ENCODE data around the gene SLC2A11. TPM values are rescaled to one million over a fixed set of nuclear protein-coding genes. Genes with fewer than 3 reads are reported as not detected.
A peak's percentile ranks its signal among the peaks of the same experiment; 100 is the strongest.

The SLC2A11 gene
- total and polyA plus RNA-seq, 12 donors = 11.3 to 35.3 (median 20.8) TPM

GRCh38 chr22:23837911-23838680 is 19.6 kb upstream of the SLC2A11 start:
- TF ChIP-seq, protein P1, sequence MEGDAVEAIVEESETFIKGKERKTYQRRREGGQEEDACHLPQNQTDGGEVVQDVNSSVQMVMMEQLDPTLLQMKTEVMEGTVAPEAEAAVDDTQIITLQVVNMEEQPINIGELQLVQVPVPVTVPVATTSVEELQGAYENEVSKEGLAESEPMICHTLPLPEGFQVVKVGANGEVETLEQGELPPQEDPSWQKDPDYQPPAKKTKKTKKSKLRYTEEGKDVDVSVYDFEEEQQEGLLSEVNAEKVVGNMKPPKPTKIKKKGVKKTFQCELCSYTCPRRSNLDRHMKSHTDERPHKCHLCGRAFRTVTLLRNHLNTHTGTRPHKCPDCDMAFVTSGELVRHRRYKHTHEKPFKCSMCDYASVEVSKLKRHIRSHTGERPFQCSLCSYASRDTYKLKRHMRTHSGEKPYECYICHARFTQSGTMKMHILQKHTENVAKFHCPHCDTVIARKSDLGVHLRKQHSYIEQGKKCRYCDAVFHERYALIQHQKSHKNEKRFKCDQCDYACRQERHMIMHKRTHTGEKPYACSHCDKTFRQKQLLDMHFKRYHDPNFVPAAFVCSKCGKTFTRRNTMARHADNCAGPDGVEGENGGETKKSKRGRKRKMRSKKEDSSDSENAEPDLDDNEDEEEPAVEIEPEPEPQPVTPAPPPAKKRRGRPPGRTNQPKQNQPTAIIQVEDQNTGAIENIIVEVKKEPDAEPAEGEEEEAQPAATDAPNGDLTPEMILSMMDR (IDR thresholded peaks at IDR 0.05) = no peak
- TF ChIP-seq POLR2A (IDR thresholded peaks at IDR 0.05) = no peak
- intact Hi-C loops (cut with DNase I) = no loop called here
- 36 to 59% (median 41%) methylated on average over 28 to 41 of the region's 41 CpGs for WGBS, 4 donors
- H3K36me3 ChIP-seq (replicated peaks in 1 of 2) = peaks cover 0 to 24% of the 10 kb centered on the region in 2 donors
- DNase-seq = no peak
- no peaks in the 10 kb centered on the region for H3K27me3 ChIP-seq
- H3K9me3 ChIP-seq (replicated peaks in 1 of 3) = no peaks in the 10 kb centered on the region
- H3K4me1 ChIP-seq (replicated peaks in 1 of 2) = peaks cover 6 to 15% of the 10 kb centered on the region in 2 donors
- H3K27ac ChIP-seq = no peak overlapping the region
- peak overlapping the region in 1 of 4 donors; percentile 36 for H3K4me3 ChIP-seq

DNA sequence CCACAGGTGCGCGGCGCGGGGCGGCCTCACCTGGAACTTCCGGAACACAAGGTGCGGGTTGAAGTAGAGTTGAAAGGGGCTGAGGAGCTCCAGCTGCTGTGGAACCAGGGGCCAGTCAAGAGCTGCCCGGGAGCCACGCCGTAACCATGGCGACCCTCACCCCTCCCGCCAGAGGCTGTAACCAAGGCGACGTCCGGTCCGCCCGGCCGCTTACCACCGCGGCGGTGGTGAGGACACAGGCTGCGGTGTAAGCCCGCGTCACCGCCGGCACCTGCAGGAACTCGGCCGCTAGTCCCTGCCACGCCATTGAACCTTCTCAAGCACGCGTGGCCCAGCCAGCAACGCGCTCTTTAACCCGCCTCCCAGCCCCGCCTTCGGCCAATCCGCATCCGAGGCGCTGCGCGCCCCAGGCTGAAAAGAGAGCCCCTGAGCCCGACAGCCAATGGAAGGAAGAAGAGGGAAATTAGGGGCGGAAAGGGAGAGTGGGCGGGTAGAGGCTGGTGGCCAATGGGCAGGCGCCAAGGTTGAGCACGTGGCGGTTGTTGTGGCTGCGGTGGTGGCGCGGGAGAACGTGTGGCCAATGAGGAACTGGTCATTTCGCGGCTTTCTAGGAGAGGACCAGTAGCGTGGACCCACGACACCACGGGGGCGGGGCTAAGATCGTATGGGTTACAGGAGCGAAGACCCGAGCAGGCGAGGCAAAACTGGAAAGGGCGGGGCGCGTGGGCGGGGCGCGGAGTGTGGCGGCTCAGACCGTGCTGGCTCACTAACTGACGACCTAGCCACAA is 18.8 kb upstream of the SLC2A11 start, which contains the start of gene DERL3:
Gene DERL3, minus strand, starts transcription at position 326 of the 788 bp plus-strand sequence. Its CDS starts 19 bp downstream, at position 307.
- 0 to 4% (median 1%) methylated on average over 14 to 70 of the region's 70 CpGs for WGBS, 4 donors
- no peak for TF ChIP-seq POLR2A (IDR thresholded peaks at IDR 0.05)
- TF ChIP-seq, protein P1 (IDR thresholded peaks at IDR 0.05) = no peak
- H3K27ac ChIP-seq = no peak within 1 kb of the TSS
- peaks cover 0 to 16% of the 10 kb centered on the region in 2 donors for H3K36me3 ChIP-seq (replicated peaks in 1 of 2)
- no peaks in the 10 kb centered on the region for H3K27me3 ChIP-seq
- intact Hi-C loops (cut with DNase I) = no loop called here
- no peaks in the 10 kb centered on the region for H3K9me3 ChIP-seq (replicated peaks in 1 of 3)
- H3K4me1 ChIP-seq (replicated peaks in 1 of 2) = peaks cover 6 to 15% of the 10 kb centered on the region in 2 donors
- peak; percentile 97 to 100 (median 99) for DNase-seq
- peak within 1 kb of the TSS in 1 of 4 donors; percentile 36 for H3K4me3 ChIP-seq

DNA sequence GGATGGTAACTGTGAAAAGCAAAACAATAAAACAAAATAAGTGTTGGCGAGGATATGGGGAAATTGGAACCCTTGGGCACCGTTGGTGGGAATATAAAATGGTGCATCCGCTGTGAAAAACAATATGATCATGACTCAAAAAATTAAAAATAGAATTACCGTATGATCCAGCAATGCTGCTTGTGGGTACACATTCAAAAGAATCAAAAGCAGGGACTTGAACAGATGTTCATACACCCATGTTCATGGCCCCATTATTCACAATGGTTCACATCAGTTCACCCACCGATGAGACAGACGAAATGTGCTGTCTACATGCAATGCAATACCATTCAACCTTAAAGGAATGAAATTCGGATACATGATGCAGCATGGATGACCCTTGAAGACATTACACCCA is 17.6 kb upstream of the SLC2A11 start:
- H3K4me3 ChIP-seq = no peak overlapping the region
- no peaks in the 10 kb centered on the region for H3K9me3 ChIP-seq (replicated peaks in 1 of 3)
- 82 to 84% (median 82%) methylated on average over 7 of the region's 7 CpGs for WGBS, 4 donors
- H3K27me3 ChIP-seq = no peaks in the 10 kb centered on the region
- H3K27ac ChIP-seq = no peak overlapping the region
- intact Hi-C loops (cut with DNase I) = no loop called here
- H3K36me3 ChIP-seq (replicated peaks in 1 of 2) = peaks cover 0 to 7% of the 10 kb centered on the region in 2 donors
- no peak for TF ChIP-seq POLR2A (IDR thresholded peaks at IDR 0.05)
- TF ChIP-seq, protein P1 (IDR thresholded peaks at IDR 0.05) = no peak
- DNase-seq = no peak
- H3K4me1 ChIP-seq (replicated peaks in 1 of 2) = peaks cover 6 to 15% of the 10 kb centered on the region in 2 donors

- no peak for TF ChIP-seq POLR2A (IDR thresholded peaks at IDR 0.05)
- TF ChIP-seq, protein P1 (IDR thresholded peaks at IDR 0.05) = no peak
- H3K36me3 ChIP-seq (replicated peaks in 1 of 2) = no peaks in the 10 kb centered on the region
- WGBS, 4 donors = 83 to 88% (median 85%) methylated on average over 5 of the region's 5 CpGs
Observed at GRCh38 chr22:23841292-23841691, 16.4 kb upstream of the SLC2A11 start.

More at GRCh38 chr22:23841292-23841691, 16.4 kb upstream of the SLC2A11 start:
- DNase-seq = no peak
- no peak overlapping the region for H3K27ac ChIP-seq
- H3K27me3 ChIP-seq = no peaks in the 10 kb centered on the region
- no peak overlapping the region for H3K4me3 ChIP-seq
- intact Hi-C loops (cut with DNase I) = no loop called here
- H3K9me3 ChIP-seq (replicated peaks in 1 of 3) = no peaks in the 10 kb centered on the region
- H3K4me1 ChIP-seq (replicated peaks in 1 of 2) = peaks cover 10 to 20% of the 10 kb centered on the region in 2 donors

Measured in adrenal gland (tissue), 12 donors.